Measurements from ENCODE around the gene CDH2. TPM values are rescaled to one million over a fixed set of nuclear protein-coding genes. Genes with fewer than 3 reads are reported as not detected.

CDH2 gene
- total and polyA plus RNA-seq, 2 donors (not counting 1 experiment from before 2014, with no cell fraction given): 2.0 to 15.3 TPM

DNA sequence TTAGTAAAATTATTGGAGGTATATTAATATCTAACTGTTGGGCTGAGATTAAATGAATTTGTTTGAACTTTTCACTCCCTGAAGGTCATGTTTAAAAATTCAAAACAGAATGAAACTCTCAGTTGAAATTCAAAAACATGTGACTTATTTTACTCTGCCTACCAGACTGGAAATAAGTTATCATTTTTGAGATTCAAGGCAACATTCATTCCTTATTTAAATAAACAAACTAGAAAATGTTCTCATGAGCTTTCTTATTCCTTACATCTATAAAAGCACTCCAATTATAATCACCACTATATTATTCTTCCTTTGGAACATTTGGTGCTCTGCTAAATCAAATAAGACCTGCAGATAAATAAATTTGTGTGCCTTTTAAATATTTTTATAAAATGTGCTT, 217.8 kb downstream of the CDH2 start:
- no peaks in the 10 kb centered on the region for H3K36me3 ChIP-seq (ENCODE audit: control insufficient read depth, insufficient read depth, low read length)
- no peaks in the 10 kb centered on the region for H3K27me3 ChIP-seq (ENCODE audit: control insufficient read depth, insufficient read depth, low read length)
- no peak overlapping the region for H3K4me3 ChIP-seq (replicated peaks in 1 of 4; ENCODE audit: control extremely low read depth in 1 of 4, insufficient read depth in 1 of 4, low read depth in 3 of 4, low read length in 4 of 4)
- no peaks in the 10 kb centered on the region for H4K20me1 ChIP-seq (ENCODE audit: control insufficient read depth, extremely low read depth, insufficient read depth, low read length)
- H3K9me3 ChIP-seq (ENCODE audit: control insufficient read depth, insufficient read depth, low read depth, low read length): no peaks in the 10 kb centered on the region
- no peaks in the 10 kb centered on the region for H3K79me2 ChIP-seq (ENCODE audit: control insufficient read depth, insufficient read depth, low read length)
- no peak overlapping the region for H3K27ac ChIP-seq (ENCODE audit: insufficient read depth, low read length)
- DNase-seq (ENCODE audit: low read depth in 2 of 2): peak; percentile 6 to 36
- H3K9ac ChIP-seq (ENCODE audit: insufficient read depth, low read length): no peak overlapping the region
- no peak overlapping the region for H3K4me2 ChIP-seq (ENCODE audit: extremely low read depth, insufficient read depth, low read length)
- H3K4me1 ChIP-seq (ENCODE audit: control insufficient read depth, extremely low read depth, insufficient read depth, low read length): no peaks in the 10 kb centered on the region
- no peak overlapping the region for H2AFZ ChIP-seq (ENCODE audit: low read length)
- no peak for TF ChIP-seq EZH2 (IDR thresholded peaks at IDR 0.05; ENCODE audit: low read length, missing control alignments)
- TF ChIP-seq, protein P1, sequence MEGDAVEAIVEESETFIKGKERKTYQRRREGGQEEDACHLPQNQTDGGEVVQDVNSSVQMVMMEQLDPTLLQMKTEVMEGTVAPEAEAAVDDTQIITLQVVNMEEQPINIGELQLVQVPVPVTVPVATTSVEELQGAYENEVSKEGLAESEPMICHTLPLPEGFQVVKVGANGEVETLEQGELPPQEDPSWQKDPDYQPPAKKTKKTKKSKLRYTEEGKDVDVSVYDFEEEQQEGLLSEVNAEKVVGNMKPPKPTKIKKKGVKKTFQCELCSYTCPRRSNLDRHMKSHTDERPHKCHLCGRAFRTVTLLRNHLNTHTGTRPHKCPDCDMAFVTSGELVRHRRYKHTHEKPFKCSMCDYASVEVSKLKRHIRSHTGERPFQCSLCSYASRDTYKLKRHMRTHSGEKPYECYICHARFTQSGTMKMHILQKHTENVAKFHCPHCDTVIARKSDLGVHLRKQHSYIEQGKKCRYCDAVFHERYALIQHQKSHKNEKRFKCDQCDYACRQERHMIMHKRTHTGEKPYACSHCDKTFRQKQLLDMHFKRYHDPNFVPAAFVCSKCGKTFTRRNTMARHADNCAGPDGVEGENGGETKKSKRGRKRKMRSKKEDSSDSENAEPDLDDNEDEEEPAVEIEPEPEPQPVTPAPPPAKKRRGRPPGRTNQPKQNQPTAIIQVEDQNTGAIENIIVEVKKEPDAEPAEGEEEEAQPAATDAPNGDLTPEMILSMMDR (conservative IDR thresholded peaks at IDR 0.05 in 1 of 2, IDR thresholded peaks at IDR 0.05 in 1 of 2; ENCODE audit: low read depth in 1 of 2, low read length in 2 of 2): no peak

DNA sequence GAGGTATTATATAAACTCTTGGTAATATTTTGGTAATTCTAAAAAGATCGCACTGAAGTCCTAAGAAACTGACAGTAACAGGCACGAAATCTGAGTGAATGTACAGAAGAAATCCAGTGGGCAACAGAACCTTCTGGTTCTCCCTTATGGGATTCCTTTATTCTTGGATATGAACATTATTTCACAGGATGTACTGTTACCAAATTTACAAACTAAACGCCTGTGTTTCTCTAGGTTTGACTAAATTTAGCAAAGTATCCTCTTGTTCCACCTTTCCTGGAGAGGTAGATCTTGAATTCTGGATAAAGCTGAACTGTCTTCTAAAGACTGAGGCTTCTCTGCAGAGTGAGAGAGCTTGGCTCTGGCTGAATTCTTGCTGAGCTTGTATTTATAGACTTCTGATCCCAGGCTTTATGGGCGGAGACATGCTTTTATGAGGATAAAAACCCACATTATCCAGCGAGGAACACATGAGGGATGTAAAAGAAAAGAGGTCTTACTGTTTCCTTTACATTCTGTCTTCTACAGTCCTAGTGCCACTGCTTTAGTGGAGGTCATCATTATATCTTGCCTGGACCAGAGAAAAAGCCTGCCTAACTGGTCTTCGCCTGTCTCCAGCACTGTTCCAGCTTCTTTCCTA, 220.8 kb downstream of the CDH2 start:
- no peaks in the 10 kb centered on the region for H3K36me3 ChIP-seq (ENCODE audit: control insufficient read depth, insufficient read depth, low read length)
- TF ChIP-seq EZH2 (IDR thresholded peaks at IDR 0.05; ENCODE audit: low read length, missing control alignments): no peak
- TF ChIP-seq, protein P1 (conservative IDR thresholded peaks at IDR 0.05 in 1 of 2, IDR thresholded peaks at IDR 0.05 in 1 of 2; ENCODE audit: low read depth in 1 of 2, low read length in 2 of 2): no peak
- no peaks in the 10 kb centered on the region for H3K27me3 ChIP-seq (ENCODE audit: control insufficient read depth, insufficient read depth, low read length)
- H3K4me2 ChIP-seq (ENCODE audit: extremely low read depth, insufficient read depth, low read length): no peak overlapping the region
- no peak overlapping the region for H3K4me3 ChIP-seq (replicated peaks in 1 of 4; ENCODE audit: control extremely low read depth in 1 of 4, insufficient read depth in 1 of 4, low read depth in 3 of 4, low read length in 4 of 4)
- no peak overlapping the region for H3K27ac ChIP-seq (ENCODE audit: insufficient read depth, low read length)
- H3K9ac ChIP-seq (ENCODE audit: insufficient read depth, low read length): no peak overlapping the region
- no peaks in the 10 kb centered on the region for H3K9me3 ChIP-seq (ENCODE audit: control insufficient read depth, insufficient read depth, low read depth, low read length)
- no peak for DNase-seq (ENCODE audit: low read depth in 2 of 2)
- no peaks in the 10 kb centered on the region for H4K20me1 ChIP-seq (ENCODE audit: control insufficient read depth, extremely low read depth, insufficient read depth, low read length)
- H3K79me2 ChIP-seq (ENCODE audit: control insufficient read depth, insufficient read depth, low read length): no peaks in the 10 kb centered on the region
- H2AFZ ChIP-seq (ENCODE audit: low read length): no peak overlapping the region
- no peaks in the 10 kb centered on the region for H3K4me1 ChIP-seq (ENCODE audit: control insufficient read depth, extremely low read depth, insufficient read depth, low read length)

DNA sequence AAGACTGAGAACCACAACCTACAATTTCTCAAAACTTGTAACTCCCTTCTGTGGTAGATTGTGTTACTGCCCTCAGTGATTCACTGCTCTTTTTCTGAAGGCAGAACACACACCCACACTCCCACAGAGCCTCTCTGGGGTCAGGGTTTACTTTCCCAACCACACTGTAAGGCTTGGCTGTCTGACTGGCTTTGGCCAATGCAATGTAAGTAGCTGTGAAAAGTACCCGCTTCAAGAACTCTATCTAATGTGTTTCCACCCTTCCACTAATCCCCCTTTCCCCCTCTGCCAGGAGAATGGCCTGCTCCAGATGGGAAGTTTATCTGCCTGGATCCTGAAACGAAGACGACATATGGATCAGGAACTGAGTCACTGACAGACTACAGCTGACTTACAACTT, 222.7 kb downstream of the CDH2 start:
- Histone ChIP-seq H3K4me1 (ENCODE audit: control insufficient read depth, extremely low read depth, insufficient read depth, low read length) (no peaks in the 10 kb centered on the region), H4K20me1 (ENCODE audit: control insufficient read depth, extremely low read depth, insufficient read depth, low read length) (no peaks in the 10 kb centered on the region), H2AFZ (ENCODE audit: low read length) (no peak overlapping the region), H3K9ac (ENCODE audit: insufficient read depth, low read length) (no peak overlapping the region), H3K9me3 (ENCODE audit: control insufficient read depth, insufficient read depth, low read depth, low read length) (no peaks in the 10 kb centered on the region), H3K4me3 (replicated peaks in 1 of 4; ENCODE audit: control extremely low read depth in 1 of 4, insufficient read depth in 1 of 4, low read depth in 3 of 4, low read length in 4 of 4) (no peak overlapping the region), H3K27ac (ENCODE audit: insufficient read depth, low read length) (no peak overlapping the region), H3K27me3 (ENCODE audit: control insufficient read depth, insufficient read depth, low read length) (no peaks in the 10 kb centered on the region), H3K4me2 (ENCODE audit: extremely low read depth, insufficient read depth, low read length) (no peak overlapping the region), H3K36me3 (ENCODE audit: control insufficient read depth, insufficient read depth, low read length) (no peaks in the 10 kb centered on the region), H3K79me2 (ENCODE audit: control insufficient read depth, insufficient read depth, low read length) (no peaks in the 10 kb centered on the region)
- TF ChIP-seq EZH2 (IDR thresholded peaks at IDR 0.05; ENCODE audit: low read length, missing control alignments): no peak
- TF ChIP-seq, protein P1 (conservative IDR thresholded peaks at IDR 0.05 in 1 of 2, IDR thresholded peaks at IDR 0.05 in 1 of 2; ENCODE audit: low read depth in 1 of 2, low read length in 2 of 2): no peak
- DNase-seq (ENCODE audit: low read depth in 2 of 2): peak; percentile 86 to 89
